ENCODE measurements around the gene PLEKHA7.
A peak's percentile ranks its signal among the peaks of the same experiment; 100 is the strongest.
"Not testable (repeated sequence)": the region's sequence is repeated elsewhere in the genome, so short reads cannot be mapped to it uniquely, and the experiment has no call there.

PLEKHA7 gene

GRCh38 chr11:16964501-16964900 is 49.7 kb downstream of the PLEKHA7 start:
- H3K27ac ChIP-seq, result no peak overlapping the region
- TF ChIP-seq CTCF (IDR thresholded peaks at IDR 0.05) (no peak), ZFX (IDR thresholded peaks at IDR 0.05; ENCODE audit: borderline replicate concordance) (no peak)

- TF ChIP-seq CTCF (IDR thresholded peaks at IDR 0.05), result no peak
- TF ChIP-seq ZFX (IDR thresholded peaks at IDR 0.05; ENCODE audit: borderline replicate concordance), result no peak
- H3K27ac ChIP-seq, result no peak overlapping the region
Observed at GRCh38 chr11:16963316-16963876, 50.8 kb downstream of the PLEKHA7 start.

GRCh38 chr11:16962589-16962988 is 51.6 kb downstream of the PLEKHA7 start:
- H3K27ac ChIP-seq, result not testable (repeated sequence)

- no peak overlapping the region for H3K27ac ChIP-seq
- no peak for TF ChIP-seq ZFX (IDR thresholded peaks at IDR 0.05; ENCODE audit: borderline replicate concordance)
- no peak for TF ChIP-seq CTCF (IDR thresholded peaks at IDR 0.05)
Observed at GRCh38 chr11:16962146-16962545, 52.1 kb downstream of the PLEKHA7 start.

GRCh38 chr11:16960250-16960649 is 54.0 kb downstream of the PLEKHA7 start:
- no peak for TF ChIP-seq ZFX (IDR thresholded peaks at IDR 0.05; ENCODE audit: borderline replicate concordance)
- TF ChIP-seq CTCF (IDR thresholded peaks at IDR 0.05), result no peak
- H3K27ac ChIP-seq, result no peak overlapping the region

GRCh38 chr11:16959602-16960001 is 54.6 kb downstream of the PLEKHA7 start:
- no peak for TF ChIP-seq CTCF (IDR thresholded peaks at IDR 0.05)
- no peak for TF ChIP-seq ZFX (IDR thresholded peaks at IDR 0.05; ENCODE audit: borderline replicate concordance)
- 0 out of 2 replicates have a peak overlapping the region, but pooled peaks have one; percentile 15 for H3K27ac ChIP-seq

GRCh38 chr11:16958833-16959232 is 55.4 kb downstream of the PLEKHA7 start:
- no peak overlapping the region for H3K27ac ChIP-seq
- TF ChIP-seq CTCF (IDR thresholded peaks at IDR 0.05), result no peak

GRCh38 chr11:16956538-16957153 is 57.6 kb downstream of the PLEKHA7 start:
- TF ChIP-seq CTCF (IDR thresholded peaks at IDR 0.05) (no peak), ZFX (IDR thresholded peaks at IDR 0.05; ENCODE audit: borderline replicate concordance) (no peak)
- H3K27ac ChIP-seq, result peak overlapping the region; percentile 73
